ENCODE results near the gene PRRC2C.
"Not testable (repeated sequence)": the region's sequence is repeated elsewhere in the genome, so short reads cannot be mapped to it uniquely, and the experiment has no call there.

The PRRC2C gene

DNA sequence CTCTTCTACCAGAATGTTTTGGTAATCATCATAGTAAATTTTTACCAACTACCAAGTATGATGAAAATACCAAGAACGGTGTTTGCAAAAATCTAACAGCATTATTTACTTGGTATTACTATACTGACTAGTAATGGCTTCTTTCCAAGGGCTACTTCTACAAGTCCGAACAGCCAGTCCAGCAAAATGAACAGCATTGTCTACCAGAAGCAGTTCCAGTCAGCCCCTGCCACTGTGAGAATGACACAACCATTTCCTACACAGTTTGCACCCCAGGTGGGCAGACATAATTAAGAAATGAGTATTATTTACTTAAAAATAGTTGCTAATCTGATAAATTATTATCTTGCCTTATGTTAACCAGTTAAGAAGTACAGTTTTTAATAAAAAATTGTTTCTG is 102.9 kb downstream of the PRRC2C start:
- DNase-seq = no peak

DNA sequence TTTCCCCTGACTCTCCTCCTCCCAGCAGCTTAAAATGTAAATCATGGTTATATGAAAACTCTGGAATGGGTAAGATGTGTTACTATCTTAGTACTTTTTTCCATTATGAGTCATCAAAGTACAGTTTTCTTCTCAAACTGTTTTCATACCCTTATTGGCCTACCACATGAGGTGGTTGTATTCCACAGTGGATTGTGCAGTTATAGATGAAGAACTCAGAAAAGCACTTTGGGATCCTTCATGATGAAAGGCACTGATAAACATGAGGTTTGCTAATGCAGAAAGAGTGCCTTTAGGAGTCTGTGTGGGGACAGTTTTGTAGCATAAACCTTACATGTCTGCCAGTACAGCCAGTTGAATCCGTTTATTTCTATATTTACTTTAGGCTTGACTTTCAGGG is 104.7 kb downstream of the PRRC2C start:
- DNase-seq = no peak

DNA sequence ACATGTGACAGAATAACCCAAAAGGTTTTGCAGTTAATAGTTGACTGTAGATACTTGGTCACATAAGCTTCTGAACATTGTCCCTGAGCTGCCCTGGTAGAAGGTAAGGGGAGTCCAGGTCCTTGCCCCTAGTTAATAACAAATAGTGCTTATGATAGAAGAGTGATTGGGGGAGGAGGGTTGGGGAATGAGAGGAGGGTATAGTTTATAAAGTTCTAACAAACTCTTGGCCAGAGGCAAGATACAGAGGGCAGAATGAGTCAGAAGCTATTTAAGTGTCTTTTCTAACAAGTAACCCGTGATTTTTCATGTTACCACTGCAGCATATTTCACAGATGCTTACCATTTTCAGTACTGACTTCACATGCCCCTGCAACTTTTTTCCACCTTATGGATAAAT is 110.0 kb downstream of the PRRC2C start:
- DNase-seq = no peak

DNA sequence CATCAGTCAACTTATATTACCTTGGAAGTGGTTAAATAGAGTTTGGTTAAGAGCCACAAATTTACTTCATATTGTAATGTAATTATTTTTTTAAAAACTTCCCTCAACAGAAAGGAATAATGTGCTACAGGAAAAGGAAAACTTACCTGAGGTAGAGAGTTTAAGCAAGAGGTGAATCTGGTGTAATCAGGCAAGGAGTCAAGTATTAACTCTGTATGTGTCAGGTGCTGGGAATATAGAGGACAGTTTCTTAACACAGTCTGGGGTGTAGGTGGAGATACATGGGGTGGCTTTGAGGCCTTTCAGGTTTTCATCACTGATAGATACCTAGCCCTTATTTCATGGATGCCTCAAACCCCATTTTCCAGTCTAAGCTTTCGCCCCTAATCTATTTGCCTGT is 110.8 kb downstream of the PRRC2C start:
- DNase-seq = no peak

DNA sequence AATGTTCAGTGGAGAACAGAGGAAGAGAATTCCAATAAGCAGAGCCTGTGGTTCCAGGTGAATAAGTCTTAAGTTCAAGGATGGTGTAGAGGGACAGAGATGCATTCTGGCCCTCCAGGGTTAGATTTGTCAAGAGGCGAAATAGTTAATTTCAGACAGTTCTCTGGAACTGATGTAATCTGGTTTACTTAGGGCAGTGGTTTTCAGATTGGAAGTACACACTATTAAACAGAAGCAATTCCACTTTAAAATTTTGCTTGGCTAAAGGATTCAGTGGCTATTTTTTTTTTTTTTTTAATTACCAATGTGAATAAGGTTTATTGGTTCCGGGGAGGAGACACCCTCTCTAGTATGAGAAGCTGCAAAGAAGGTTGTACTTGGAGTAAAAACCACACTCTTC is 111.4 kb downstream of the PRRC2C start:
- no peak for DNase-seq

DNA sequence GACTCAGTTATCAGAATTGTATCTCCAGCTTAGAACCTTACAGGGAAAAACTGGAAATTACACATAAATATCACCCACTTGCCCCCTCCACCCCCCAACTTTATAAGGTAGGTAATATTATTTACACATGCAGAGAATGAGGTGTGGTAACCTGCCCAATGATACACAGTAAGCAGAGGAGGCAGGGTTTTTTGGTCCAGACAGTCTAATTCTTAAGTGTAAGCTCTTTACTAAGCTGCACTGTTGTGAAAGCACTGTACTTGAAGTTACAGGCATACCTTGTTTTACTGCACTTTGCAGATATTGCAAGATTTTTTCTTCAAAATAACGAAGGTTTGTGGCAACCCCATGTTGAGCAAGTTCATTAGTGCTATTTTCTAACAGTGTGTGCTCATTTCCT is 111.9 kb downstream of the PRRC2C start:
- DNase-seq = no peak

DNA sequence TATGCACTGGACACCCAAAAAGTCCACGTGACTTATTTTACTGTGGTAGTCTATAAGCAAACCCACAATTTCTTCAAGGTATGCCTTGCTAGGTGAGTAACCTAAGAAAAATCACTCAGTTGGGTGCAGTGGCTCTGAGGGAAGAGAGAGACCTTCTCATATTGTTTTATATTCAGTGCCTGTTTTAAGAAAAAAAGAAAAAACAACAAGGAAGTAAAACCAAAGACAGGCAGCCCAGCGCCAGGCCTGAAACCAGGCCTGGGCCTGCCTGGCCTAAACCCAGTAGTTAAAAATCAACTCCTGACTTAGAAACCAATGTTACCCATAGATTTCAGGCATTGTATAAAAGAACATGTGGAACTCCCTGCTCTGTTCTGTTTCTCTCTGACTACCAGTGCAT is 115.0 kb downstream of the PRRC2C start:
- not testable (repeated sequence) for DNase-seq

DNA sequence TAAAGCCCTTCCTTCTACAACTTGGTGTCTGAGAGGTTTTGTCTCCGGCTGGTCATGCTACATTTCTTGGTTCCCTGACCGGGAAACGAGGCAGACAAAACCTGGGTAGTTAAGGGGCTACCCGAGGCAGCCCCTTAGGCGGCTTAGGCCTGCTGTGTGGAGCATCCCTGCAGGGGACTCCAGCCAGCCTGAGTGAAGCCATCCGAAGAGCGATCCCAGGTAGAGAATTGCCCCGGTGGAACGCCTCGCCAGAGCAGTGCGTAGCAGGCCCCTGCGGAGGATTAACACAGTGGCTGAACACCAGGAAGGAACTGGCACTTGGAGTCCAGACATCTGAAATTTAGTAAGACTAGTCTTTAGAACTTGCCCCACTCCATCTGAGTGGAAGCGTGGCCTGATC is 115.5 kb downstream of the PRRC2C start:
- DNase-seq = no peak

DNA sequence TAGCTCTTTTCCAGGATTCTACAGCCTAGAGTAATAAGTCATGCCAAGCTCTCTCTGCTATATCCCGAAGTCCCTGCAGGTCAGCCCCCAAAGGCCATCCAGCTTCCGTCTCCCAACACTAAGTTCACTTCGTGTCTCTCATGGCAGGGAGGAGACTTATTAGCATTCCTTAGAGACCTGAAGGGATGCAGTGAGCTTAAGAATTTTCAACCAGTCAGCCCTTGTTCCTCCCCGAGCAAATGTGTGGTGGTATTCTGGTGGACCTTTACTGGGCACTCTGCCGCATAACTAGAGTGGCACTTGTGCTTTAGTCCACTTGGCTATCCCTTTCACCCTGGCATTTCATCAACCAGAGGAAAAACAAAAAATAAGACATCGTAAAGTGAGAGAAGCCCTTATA is 117.7 kb downstream of the PRRC2C start:
- DNase-seq = not testable (repeated sequence)

DNA sequence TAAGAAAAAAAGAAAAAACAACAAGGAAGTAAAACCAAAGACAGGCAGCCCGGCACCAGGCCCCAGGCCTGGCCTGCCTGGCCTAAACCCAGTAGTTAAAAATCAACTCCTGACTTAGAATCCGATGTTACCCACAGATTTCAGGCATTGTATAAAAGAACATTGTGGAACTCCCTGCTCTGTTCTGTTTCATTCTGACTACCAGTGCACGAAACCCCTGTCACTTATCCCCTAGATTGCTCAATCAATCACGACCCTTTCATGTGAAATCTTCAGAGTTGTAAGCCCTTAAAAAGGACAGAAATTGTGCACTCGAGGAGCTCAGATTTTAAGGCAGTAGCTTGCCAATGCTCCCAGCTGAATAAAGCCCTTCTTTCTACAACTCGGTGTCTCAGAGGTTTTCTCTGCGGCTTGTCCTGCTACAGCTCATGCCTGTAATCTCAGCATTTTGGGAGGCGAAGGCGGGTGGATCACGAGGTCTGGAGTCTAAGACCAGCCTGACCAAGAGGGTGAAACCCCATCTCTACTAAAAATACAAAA is 121.1 kb downstream of the PRRC2C start:
- DNase-seq = no peak

DNA sequence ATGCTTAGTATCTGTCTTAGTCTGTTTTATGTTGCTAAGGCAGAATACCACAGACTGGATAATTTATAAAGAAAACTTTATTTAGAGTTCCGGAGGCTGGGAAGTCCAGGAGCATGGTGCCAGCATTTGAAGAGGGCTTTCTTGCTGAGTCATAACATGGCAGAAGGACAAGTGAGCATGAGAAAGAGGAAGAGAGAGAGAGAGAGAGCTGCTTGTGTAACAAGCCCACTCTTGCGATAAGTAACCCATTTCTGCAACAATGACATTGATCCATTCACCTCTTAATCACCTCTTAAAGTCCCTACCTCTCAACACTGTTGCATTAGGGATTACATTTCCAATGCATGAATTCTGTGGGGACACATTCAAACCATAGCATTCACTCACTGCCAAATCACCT is 125.1 kb downstream of the PRRC2C start:
- no peak for DNase-seq

DNA sequence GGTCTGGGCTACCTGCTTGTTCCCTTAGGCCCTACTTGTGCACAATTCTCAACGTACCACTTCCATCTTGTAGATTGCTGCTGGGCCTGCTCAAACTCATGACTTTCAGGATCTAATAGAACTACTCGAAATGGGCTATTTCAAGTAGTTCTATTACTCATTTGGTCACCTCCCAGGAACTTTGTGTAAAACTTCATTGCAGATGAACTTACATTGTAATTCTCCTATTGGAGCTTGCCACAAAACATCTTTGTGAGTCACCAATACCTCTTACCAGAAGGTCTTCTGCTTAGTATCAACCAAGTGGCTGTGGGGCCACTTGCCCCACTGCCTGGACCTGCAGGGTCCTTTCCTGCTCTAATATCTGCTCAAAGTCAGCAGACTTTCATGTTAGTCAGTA is 126.0 kb downstream of the PRRC2C start:
- DNase-seq = no peak

DNA sequence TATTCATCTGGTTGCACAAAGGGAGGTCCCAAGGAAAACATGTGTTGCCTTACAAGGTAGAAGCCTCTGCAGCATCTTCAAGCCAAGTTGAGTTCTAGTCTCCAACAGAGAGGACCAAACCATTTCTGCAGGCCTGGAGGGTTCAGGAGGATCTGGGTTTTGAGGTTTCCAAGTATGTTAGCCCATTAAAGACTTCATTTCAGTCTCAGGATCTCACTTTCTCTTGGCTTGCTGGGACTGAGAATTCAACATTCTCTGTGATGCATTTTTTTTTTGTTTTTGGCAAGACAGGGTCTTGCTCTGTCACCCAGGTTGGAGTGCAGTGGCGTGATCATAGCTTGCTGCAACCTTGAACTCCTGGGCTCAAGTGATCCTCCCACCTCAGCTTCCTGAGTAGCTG is 128.0 kb downstream of the PRRC2C start:
- no peak for DNase-seq

DNA sequence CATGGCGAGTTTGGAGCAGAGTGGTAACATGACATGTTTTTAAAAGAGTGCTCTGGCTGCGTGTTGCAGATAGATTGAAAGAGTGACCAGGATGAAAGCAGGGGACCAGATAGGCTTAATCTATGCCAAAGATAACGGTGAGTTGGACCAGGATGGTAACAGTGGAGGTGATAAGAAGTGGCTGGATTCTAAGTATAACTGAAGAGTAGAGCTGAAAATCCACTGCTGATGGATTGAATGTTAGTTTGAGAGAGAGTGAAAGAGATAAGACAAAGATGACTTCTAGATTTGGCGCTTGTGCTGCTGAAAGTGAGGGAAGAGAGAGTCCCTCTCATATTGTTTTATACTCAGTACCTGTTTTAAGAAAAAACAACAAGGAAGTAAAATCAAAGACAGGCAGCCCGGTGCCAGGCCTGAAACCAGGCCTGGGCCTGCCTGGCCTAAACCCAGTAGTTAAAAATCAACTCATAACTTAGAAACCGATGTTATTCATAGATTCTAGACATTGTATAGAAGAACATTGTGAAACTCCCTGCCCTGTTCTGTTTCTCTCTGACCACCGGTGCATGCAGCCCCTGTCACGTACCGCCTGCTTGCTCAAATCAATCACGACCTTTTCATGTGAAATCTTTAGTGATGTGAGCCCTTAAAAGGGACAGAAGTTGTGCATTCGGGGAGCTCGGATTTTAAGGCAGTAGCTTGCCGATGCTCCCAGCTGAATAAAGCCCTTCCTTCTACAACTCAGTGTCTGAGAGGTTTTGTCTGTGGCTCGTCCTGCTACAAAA is 130.0 kb downstream of the PRRC2C start:
- DNase-seq = not testable (repeated sequence)

DNA sequence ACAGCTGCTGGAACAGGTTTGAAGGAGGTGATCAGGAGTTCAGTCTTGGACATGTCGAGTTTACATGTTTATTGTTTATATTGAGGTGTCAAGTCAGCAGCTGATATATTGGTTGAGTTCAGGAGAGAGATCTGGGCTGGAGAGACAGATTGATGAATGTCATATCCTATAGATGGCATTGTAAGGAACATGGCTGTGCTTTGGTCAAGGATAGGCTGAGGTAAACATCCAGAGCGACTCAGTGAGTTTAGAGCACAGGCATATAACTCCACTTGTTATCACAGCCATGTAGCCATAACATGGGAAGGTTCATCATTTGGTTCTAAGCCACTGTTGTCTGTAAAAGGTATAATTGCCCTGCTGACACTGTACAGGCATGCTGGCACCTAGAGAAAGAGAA is 131.3 kb downstream of the PRRC2C start:
- DNase-seq = no peak

DNA sequence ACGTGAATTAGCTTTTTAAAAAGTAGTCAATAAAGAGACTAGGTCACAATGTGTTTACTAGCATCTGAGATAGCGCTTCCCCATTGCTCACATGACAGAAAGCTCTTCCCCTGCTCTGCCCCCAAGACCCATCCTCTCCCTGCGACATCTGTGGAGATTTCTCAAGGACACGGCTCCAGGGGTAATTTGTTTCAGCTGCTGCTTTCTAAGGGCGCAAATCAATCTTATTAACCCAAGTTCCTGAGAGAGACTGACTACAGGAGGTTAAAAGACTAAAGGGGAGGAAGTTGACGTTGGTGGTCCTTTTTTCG is 136.8 kb downstream of the PRRC2C start, which contains the start of gene MYOCOS:
TSS of gene MYOCOS (plus strand) at position 92 of the 311 bp plus-strand sequence. CDS start 1,641 bp downstream, outside the sequence.
- DNase-seq = no peak

DNA sequence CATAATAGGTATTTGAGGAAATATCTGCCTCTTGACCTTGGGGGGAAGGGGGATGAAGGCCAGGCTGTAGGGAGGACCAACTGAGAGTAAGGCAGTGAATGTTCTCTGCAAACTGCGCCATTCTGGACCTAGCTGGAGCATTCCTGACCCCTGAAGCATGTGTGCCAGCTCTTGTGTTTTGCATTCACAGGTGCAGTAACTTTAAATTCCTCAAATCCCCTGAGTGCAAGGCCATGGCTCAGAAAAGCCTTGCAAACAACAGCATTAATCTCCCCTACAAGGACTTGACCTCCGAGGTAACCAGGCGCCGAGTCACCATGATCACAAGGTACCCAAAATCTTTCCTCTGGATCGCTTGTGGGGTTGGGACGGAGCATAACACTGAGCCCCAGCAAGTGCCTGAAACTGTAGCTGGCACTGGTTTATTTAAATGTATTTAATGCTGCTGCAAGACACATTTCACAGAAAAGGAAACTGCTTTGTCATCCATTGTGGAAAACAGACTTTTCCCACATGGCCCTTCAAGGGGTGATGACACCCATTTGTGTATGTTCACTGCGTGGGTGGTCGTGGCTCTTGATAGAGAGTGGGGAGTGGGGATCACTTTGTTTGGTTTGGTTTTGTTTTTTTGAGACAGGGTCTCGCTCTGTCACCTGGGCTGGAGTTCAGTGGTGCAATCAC is 138.5 kb downstream of the PRRC2C start:
- DNase-seq = no peak

DNA sequence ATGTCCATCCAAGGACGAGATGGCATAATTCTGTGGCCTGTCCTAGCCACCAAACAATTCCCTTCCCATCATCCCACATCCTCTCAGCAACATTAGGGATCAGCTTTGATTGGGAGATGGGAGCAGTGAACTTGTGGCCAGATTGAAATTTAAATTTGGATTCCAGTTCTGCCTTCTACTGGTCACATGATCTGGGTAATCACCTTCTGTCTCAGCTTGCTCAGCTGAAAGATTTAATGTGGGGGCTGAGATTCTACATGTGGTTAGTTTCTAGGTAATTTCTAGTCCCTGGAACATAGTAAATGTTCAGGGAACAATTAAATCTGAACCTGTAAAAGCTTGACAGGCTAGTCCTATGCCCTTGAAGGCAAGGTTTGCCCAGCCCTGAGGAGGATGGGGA is 139.9 kb downstream of the PRRC2C start:
- no peak for DNase-seq

DNA sequence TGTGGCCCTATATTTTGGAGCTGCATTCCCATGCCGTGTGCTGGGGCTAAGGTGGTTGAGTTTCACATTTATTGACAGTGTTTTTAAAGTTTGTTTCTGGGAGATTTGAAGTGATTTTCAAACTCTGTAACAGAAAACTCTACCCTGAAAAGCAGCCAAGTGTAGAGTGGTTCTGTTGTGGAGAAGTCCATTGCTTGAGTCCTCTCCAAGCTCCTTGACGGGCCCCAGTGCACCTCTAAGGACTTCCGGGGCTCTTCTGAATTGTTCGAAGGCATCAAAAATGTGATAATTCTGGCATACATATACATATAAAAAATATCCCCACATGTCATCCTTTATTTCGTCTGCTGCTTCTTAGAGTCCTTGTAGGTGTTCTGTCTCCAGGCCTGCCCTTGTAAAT is 141.7 kb downstream of the PRRC2C start:
- DNase-seq = no peak

DNA sequence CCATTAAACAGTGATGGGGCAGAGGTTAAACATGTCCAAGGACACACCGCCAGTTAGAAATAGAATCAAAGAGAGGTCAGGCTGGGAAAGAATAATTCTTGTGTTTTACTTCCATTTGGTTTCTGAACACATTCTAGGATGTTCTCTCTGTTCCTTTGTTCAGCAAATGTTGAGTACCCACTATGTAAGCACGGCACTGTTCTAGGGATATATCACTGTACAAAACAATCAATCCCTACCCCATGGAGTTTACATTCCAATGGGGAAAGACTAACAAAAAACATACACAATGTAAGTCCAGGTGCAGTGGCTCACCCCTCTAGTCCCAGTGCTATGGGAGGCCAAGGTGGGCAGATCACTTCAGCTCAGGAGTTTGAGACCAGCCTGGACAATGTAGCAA is 142.9 kb downstream of the PRRC2C start:
- DNase-seq = no peak

DNA sequence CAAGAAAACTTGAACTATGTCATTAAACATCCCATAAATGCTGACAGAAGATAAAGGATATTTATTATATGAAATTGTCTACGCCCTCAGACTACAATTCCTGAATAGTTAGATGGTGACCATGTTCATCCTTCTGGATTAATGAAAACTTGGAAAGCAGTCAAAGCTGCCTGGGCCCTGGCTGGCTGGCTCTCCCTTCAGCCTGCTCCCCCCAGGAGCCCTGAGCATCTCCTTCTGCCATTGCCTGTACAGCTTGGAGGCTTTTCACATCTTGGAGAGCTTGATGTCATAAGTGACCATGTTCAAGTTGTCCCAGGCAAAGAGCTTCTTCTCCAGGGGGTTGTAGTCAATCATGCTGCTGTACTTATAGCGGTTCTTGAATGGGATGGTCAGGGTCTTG is 150.3 kb downstream of the PRRC2C start:
- no peak for DNase-seq

DNA sequence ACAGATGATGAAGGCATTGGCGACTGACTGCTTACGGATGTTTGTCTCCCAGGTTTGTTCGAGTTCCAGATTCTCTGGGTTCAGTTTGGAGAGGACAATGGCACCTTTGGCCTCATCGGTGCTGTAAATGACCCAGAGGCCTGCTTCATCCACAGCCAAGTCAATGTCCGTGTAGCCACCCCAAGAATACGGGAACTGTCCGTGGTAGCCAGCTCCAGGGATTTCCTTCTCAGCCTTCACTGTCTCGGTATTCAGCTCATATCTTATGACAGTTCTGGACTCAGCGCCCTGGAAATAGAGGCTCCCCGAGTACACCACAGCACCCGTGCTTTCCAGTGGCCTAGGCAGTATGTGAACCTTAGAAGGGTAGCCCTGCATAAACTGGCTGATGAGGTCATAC is 150.8 kb downstream of the PRRC2C start:
- DNase-seq = no peak

DNA sequence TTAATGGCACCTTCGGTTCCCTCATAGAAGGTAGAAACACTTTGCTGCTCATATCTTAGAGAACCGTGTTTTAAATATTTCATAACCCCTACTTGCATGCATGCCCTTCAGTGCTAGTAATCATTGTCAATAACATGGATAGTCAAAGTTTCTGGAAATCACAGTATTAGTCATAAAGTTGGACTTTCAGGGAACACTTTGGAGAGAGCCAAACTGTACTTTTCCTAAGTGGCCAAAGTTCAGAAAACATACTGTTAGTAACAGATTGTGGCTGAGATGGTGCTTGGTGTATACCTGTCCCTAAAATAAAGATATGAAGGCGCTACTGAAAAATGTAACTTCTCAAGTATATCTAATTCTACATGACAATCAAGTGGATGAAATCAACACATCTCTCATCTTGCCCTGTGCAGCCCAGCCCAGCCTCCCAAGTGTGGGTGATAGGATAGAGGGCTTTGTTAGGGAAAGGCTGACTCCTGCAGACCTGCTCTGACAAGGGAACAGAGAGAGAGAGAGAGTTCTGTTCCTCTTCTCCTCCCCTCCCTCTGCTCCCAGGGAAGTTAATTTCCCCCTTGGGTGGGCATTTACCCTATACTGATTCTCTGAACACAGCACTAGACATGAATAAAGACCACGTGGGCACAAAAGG is 152.7 kb downstream of the PRRC2C start:
- DNase-seq = no peak

DNA sequence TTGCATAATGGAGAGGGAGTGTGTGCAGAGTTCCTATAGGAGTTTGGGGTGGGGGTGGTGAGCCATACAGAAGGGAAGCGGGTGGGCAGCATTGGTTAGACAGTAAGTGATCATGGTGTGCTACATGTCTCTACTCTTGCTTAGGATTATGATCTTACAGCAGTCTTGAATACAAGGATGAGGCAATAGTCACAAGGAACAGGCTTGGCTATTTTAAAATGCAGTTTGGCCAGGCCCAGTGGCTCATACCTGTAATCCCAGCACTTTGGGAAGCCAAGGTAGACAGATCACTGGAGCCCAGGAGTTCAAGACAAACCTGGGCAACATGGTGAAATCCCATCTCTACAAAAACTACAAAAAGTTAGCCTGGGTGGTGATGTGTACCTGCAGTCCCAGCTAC is 154.9 kb downstream of the PRRC2C start:
- DNase-seq = no peak

All from CD4-positive, alpha-beta T cell treated with Interleukin-6 for 4 hours (primary cell).